ENCODE data around the gene GADD45B.
"Not testable (repeated sequence)": the region's sequence is repeated elsewhere in the genome, so short reads cannot be mapped to it uniquely, and the experiment has no call there.

Gene GADD45B

DNA sequence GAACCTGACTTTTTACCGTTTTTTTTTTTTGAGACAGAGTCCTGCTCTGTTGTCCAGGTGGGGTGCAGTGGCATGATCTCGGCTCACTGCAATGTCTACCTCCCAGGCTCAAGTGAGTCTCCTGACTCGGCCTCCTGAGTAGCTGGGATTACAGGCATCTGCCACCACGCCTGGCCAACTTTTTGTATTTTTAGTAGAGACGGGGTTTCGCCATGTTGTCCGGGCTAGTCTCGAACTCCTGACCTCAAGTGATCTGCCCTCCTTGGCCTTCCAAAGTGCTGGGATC lies 6.1 kb upstream of the GADD45B start:
- not testable (repeated sequence) for DNase-seq

DNA sequence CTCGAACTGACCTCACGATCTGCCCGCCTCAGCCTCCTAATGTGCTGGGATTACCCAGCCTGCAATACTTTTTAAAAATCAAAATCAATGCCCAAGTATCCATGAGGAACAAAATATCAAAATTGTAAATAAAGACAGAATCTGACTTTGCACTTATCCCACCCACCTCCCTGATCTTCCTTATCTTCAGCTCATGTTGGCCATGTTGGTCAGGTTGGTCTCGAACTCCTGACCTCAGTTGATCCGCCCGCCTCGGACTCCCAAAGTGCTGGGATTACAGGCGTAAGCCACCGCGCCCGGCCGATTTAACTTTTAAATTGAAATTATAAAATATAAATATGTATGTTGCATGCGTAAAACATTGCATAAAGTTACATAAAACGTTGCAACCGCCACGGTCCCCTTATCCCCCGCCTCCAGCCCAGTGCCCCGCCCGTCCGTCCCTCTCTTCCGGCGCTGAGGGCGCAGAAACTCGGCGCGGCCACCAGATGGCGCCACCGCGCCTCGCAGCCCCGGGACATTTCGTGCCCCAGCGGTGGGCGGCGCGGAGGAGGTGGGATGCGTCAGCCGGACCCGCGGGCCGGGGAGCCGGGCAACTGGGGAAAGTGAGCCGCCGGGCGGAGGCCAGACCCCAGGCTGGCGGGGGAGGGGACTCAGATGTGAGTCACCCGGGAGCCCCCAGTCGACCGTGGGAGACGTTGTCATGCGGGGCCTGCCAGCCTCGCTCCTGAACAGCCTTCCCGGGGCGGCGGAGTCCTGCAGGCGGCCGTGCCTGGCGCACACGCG lies 1.5 kb upstream of the GADD45B start:
- DNase-seq: peak; percentile 46 to 88

DNA sequence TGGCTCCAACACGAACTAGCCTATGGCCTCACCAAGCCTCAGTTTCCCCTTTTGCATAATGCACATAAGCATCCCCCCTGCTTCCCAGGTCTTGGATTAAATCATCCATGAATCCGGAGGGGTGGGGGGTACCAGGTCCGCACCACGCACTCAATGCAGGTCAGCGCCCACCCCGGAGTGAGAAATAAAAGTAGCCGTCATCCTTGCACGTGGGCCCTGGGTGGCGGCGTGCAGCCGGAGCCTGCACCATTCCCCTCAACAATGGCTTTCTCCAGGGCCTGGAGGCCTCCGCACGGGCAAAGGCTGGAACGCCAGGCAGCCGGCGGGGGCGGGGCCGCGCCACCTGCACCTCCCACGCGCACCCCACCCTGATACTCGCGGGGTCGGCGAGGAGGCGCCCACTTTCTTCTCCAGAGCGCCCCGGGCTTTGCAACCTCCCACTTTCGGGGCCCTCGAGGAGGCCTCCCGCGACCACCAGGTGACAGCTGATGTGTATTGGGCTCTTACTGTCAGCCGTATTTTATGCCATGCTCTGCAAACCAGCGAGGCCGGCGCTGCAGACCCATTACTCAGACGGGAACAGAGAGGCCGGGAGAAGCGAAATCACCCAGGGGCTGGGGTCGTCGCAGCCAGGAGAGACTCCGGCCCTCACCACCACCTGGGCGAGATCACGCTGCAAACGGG lies 767 bp upstream of the GADD45B start:
- no peak for DNase-seq

DNA sequence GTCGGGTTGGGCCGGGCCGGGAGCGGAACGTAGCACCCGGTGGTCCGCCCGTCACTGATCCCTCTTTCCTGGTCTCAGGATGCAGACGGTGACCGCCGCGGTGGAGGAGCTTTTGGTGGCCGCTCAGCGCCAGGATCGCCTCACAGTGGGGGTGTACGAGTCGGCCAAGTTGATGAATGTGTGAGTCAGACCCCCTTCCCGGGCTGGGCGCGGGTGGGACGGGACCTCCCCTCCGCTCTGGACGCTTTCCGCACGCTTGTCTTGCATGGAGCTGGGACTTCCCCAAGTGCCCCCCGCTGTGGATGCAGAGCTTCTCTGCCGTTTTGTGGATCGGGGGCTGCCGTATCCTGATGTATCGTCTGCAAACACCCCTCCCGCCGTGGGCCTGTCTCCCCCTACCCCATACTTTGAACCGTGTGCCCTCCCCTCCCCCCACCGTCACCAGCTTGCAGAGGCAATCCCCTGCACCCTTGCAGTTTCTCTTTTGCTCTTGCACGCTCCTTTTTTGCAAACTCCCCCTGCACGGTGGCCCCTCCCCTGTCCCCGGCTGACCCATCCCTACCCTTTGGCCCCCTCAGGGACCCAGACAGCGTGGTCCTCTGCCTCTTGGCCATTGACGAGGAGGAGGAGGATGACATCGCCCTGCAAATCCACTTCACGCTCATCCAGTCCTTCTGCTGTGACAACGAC lies 669 bp downstream of the GADD45B start:
- no peak for DNase-seq

DNA sequence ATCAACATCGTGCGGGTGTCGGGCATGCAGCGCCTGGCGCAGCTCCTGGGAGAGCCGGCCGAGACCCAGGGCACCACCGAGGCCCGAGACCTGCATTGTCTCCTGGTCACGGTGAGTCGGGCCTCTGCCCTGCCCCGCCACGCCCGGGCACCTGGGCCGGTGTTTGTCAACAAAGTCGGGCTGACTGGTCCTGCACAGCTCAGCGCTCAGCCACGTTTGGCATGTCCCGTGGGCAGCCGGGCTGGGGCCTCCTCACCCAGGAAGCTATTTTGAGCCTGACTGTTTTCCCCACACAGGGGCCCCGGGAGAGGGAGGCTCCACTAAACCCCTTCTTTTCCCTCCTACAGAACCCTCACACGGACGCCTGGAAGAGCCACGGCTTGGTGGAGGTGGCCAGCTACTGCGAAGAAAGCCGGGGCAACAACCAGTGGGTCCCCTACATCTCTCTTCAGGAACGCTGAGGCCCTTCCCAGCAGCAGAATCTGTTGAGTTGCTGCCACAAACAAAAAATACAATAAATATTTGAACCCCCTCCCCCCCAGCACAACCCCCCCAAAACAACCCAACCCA lies 1.3 kb downstream of the GADD45B start:
- DNase-seq: no peak

DNA sequence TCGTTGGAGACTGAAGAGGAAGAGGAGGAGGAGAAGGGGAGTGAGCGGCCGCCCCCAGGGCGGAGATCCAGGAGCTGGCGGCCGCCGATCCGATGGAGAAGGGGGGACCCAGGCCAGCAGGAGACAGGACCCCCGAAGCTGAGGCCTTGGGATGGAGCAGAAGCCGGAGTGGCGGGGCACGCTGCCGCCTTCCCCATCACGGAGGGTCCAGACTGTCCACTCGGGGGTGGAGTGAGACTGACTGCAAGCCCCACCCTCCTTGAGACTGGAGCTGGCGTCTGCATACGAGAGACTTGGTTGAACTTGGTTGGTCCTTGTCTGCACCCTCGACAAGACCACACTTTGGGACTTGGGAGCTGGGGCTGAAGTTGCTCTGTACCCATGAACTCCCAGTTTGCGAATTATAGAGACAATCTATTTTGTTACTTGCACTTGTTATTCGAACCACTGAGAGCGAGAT lies 1.8 kb downstream of the GADD45B start:
- no peak for DNase-seq

DNA sequence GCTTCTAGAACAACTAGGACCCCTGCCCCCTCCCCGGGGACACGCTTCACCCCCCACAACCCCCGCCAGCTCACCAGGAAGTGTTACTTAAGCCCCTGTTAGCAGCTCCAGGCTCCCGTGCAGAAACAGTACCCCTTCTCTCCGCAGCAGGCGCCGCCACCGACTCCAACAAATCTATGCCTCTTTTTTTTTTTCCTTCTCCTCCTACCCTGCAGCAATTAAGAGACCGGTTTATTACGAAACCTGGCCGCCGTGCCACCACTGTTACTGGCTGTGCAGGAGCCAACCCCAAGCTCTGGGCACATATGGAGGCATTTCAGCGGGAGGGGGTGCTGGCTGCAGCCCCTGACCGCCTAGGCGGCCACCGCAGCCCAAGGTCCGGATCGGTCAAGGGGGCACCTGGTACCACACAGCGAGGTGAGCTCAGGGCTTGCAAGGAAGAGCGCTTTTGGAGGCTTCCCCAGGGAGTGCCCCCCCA lies 2.4 kb downstream of the GADD45B start:
- DNase-seq: no peak

DNA sequence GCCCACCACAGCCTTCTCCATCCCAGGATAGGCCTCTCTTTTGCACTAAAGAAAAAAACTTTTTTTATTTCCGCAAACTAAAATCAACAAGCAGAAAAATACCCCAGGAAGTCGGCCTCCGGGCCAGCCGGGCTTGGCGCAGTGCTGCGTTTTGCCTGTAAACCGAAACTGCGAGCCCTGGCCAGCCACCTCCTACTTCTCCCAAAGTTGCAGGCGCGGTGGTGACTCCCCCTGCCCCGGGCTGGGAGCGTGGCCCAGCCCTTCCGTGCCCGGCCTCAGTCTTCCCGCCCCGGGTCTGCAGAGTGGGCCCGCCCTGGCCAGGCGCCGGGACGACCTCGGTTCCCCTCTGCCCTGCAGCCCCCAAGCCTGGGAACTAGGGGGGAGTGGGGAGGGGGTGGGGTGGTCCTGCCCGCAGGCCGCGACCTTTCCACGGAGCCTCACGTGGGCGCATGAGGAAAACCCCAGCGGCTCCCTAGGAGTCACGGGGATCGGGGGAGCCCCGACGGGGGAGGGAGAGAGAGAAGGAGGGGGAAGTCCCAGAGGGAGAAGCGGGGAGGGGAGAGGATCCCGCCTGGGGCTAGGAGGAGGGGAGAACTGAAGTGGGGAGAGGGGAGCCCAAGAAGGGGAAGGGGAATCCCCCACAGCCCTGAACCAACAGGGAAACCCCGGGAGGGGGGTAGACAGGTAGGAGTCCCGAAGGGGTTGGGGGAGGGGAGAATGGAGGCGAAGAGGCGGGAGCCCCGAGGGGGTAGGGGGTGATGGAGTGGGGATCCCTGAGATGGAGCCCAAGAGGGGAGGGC lies 3.0 kb downstream of the GADD45B start:
- peak in 1 of 2 experiments; percentile 35 for DNase-seq

DNA sequence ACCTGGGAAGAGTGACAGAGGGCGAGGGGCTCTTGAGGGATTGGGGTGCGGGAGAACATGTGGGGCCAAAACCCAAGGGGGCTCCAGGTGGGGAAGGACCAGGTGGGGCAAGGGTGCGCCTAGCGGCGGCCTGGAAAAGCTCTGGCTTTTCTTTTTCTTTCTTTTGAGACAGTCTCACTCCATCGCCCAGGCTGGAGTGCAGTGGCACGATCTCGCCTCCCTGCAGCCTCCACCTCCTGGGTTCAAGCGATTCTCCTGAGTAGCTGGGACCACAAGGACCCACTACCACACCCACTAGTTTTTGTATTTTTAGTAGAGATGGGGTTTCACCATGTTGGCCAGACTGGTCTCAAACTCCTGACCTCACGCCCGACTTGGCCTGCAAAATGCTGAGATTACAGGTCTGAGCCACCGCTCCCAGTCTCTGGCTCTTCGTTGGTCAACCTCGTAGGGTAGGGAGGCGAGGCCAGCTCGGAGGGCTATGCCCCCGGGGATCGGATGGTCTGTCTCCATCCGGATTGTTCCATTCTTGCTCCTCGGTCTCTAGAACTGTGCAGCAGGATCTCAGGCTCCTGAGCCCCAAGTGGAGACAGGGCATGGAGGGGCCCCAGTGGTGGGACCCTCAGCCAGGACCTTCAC lies 3.7 kb downstream of the GADD45B start:
- DNase-seq: no peak

DNA sequence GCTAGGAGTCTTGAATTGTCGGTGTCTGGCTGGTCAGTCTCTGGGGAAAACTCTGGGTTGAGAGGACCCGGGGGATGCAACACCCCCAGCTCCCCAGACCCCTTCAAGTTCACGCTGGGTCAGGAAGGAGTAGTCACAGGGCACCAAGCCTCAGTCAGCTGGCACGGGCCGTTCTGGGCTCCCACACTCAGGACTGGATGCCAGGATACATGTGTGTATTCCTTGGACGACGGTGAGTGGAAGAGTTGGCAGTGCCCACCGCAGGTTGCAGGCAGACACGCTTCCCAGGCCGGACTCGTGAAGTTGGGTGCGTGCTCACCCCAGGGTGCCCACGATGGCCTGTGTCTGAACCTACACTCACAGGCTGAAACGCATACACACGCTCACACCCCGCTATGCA lies 5.5 kb downstream of the GADD45B start:
- no peak for DNase-seq

DNA sequence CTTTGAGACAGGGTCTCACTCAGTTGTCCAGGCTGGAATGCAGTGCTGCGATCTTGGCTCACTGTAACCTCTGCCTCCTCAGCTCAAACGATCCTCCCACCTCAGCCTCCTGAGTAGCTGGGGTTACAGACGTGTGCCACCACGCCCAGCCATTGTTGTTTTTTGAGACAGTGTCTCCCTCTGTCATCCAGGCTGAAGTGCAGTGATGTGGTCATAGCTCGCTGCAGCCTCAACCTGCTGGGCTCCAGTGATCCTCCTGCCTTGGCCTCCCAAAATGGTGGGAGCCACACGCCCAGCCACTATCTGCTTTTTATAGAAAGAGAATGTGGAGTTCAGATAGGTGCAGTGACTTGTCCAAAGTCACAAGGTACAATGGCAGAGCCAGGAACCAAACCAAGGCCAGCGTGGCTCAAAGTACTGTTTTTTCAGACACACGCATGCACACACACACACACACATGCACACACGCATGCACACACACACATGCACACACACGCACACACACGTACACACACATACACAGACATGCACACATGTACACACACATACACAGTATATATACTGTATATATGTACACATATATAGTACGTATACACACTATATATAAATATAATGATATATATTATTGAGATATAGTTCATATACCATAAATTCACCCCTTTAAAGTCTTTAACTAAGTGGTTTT lies 6.6 kb downstream of the GADD45B start:
- DNase-seq: no peak

DNA sequence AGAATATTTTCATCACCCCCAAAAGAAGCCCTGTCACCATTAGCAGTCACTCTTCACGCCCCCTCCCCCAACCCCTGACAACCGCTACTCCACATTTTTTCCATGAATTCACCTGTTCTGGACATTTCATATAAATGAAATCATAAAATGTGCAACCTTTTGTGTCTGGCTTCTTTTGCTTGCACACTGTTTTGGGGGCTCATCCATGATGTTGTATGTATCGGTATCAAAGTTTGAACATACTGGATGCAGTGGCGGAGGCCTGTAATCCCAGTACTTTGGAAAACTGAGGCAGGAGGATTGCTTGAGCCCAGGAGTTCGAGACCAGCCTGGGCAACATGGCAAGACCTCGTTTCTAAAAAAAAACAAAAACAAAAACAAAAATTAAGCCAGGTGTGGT lies 7.2 kb downstream of the GADD45B start:
- no peak for DNase-seq

DNA sequence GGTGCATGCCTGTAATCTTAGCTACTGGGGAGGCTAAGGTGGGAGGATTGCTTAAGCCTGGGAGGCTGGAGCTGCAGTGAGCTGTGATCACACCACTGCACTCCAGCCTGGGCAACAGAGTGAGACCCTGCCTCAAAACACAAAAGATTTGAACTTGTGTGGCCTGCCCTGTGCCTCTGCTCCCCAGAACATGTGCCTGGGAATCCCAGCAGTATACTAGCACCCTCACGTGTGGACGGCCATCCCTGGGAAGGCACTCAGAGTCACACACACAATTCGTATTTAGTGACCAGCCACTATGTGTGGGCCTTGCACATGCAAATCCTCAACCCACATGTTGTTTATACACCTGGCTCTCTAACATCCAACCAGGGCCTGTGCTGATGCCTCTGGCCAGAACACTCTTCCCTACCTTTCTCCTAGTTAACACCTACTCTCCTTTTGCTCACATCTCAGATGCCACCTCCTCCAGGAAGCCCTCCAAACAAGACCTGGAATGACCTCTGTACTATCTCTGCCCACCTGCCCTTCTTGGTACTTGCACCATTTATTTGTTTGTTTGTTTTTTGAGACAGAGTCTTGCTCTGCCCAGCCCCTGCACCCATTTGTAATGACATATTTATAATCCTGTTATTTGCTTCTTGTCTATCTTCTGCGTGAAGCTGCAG lies 7.7 kb downstream of the GADD45B start:
- no peak for DNase-seq

DNA sequence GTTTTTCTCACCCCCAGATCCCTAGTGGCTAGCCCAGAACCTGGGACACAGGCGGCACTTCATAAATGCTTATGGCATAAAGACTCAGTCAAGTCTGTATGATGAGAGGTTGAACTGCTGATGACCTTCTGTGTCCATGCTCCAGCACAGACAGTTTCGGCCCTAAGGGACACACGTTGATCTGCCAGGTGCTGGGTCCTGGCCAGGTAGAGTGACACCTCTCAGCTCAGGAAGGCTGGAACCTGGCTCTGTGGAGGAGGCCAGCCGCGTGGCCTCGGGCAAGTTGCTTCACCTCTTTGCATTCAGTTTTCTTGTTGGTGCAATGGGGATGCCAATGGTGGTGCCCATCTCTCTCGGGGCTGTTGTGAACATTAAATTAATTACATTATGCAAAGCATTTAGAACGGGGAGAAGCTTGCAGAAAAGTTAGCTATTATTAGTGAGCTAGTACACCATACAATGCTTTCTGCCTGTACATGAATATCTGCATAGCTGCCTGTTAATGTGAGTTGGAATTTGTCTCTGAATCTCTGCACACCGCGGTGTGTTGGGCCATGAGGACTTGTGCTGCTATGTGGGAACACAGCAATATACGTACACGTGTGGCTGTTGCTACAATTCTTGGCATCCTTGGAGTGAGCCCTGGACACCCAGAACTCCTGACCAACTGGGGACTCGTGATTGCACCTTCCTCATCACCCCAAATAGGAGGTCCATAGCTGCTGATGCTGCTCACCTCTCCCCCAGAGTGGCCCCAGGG lies 8.4 kb downstream of the GADD45B start:
- no peak for DNase-seq

DNA sequence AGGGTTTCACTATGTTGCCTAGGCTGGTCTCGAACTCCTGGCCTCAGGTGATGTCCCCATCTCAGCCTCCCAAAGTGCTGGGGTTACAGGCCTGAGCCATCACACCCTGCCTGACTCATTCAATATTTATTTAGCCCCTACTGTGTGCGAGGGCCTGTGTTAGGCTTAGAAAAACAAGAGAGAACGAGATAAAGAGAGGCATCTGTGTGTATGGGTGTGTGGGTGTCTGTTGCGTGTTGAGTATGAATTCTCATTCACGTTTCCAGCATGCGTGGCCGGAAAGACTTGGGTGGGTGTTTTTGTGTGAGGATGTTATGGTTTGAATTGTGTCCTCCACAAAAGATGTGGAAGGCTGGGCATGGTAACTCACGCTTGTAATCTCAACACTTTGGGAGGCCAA lies 9.5 kb downstream of the GADD45B start:
- DNase-seq: no peak

DNA sequence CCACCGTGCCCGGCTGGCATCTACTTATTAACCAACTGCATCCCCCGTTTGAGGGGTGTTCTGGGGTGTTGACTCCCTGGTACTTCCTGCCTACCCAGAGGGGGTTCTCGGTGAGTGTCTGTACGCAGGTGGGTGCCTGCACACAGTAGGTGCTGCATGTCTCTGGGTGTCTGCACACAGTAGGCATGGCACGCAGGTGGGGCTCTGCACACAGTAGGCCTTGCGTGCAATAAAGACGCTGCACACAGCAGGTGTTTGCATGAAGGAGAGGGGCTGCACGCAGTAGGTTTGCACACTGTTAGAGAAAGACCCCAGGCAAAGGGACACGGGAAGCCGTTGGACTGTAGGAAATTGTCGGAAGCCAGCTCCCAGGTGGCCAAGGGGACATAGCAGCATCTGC lies 11.2 kb downstream of the GADD45B start:
- no peak for DNase-seq

DNA sequence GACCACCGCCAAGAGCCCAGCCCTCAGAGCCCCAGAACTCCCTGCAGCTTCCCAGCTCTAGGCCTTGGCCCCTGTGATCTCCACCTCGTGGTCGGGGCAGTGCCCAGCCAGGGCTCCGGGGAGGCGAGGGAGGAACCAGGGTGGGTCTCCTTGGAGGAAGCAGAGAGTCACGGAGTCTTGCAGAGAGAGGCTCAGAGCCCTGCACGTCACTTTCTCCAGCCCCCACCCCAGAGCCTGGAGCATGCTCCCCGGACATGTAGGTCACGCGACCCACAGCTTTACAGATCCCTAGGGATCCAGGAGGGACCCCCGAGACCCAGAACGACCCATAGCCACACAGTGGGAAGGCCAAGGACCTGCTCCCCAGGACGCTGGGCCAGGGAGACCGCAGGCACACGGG lies 11.9 kb downstream of the GADD45B start:
- DNase-seq: no peak

DNA sequence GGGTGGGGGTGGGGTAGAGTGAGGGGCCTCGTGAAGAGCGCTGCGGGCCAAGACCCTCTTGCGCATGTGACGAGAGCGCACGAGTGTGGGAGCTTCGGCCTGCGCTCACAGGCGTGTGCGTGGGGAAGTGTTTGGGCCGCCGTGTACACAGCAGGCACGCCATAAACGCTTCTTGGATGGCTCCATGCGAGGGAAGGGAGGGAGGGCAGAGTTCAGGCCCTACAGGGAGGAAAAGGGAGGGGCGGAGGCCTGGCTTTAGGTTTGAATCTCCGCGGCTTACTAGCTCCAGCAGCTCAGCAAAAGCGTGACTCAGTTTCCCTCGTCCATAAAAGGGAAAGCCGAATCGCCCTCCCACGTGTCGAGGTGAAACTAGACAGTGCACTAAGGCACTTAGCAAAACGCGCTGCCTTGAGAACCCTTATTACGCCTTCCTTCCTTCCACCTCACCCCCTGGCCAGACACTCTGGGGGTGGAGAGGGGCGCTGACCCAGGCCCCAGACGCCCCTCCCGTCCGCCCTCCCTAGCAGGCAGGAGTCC lies 12.5 kb downstream of the GADD45B start:
- no peak for DNase-seq

DNA sequence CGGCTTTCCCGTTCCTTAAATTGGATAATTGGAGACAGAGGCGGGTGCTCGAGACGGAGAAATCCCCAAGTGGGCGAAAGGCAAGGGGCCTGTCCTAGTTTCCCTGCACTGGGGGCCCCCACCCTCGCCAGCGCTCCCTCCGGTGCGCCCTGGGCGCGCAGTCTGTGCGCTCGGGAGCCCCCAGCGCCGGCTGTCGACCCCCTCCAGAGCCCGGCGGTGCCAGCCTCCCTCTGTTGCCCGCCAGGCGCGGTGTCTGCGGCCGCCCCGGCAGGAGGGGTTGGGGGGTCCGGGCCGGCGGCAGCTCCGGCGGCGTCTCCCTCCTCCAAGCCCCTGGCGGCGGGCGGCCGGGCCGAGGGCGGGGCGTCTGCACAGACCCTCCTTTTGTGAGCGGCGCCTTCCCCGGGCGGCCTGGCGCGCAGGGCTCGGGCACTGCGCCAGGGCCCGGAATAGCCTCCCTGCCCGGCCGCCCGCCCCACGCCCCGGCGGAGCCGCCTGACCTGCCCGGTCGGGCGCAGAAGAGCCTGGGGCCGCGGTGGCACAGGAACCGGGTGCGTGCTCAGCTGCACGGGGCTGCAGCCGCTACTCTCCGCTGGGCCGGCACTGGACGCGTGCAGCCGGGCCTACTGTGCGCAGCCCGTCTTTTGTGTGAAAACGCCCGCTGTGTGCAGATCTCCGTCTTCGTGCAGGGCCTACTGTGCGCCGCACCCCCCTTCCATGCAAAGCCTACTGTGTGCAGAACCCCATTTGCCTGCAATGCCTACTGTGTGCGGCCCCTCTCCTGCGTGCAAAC lies 13.2 kb downstream of the GADD45B start:
- DNase-seq: no peak
